Renal cortical epithelial cell (primary cell): ENCODE results near the gene CCDC121. TPM values are rescaled to one million over a fixed set of nuclear protein-coding genes. Genes with fewer than 3 reads are reported as not detected.
A peak's percentile ranks its signal among the peaks of the same experiment; 100 is the strongest.
"Not testable (repeated sequence)": the region's sequence is repeated elsewhere in the genome, so short reads cannot be mapped to it uniquely, and the experiment has no call there.

ENCODE experiments used
- DNase-seq: peaks from one replicate; pipeline ENCODE4 v3.0.0-alpha.2; 2011; ENCODE audit warnings: low read depth
- total RNA-seq: library from RNA; depleted of rRNA; stranded (reverse); fragments of >200 nt; gene quantifications from 2 replicates; pipeline ENCODE4 v1.2.3, GENCODE V29; 2014

The CCDC121 gene
- total RNA-seq, 1 donor from 2014 or later = 3.8 TPM

- no peak for DNase-seq
These were observed 8.0 kb upstream of the CCDC121 start for GRCh38 chr2:27636766-27637165.

GRCh38 chr2:27634291-27634690 is 5.5 kb upstream of the CCDC121 start:
- no peak for DNase-seq

DNA sequence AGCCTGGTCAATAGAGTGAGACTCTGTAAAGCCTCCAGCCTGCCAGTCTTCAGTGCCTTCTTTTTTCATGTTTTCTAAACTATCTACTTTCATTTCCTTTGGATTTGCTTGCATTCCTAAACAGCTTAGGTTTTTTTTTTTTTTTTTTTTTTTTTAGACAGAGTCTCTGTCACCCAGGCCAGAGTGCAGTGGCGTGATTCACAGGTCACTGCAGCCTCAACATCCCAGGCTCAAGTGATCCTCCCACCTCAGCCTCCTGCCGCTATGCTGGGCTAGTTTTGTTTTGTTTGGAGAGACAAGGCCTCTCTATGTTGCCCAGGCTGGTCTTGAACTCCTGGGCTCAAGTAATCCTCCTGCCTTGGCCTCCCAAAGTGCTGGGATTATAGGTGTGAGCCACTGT is 1.4 kb upstream of the CCDC121 start:
- DNase-seq = not testable (repeated sequence)

DNA sequence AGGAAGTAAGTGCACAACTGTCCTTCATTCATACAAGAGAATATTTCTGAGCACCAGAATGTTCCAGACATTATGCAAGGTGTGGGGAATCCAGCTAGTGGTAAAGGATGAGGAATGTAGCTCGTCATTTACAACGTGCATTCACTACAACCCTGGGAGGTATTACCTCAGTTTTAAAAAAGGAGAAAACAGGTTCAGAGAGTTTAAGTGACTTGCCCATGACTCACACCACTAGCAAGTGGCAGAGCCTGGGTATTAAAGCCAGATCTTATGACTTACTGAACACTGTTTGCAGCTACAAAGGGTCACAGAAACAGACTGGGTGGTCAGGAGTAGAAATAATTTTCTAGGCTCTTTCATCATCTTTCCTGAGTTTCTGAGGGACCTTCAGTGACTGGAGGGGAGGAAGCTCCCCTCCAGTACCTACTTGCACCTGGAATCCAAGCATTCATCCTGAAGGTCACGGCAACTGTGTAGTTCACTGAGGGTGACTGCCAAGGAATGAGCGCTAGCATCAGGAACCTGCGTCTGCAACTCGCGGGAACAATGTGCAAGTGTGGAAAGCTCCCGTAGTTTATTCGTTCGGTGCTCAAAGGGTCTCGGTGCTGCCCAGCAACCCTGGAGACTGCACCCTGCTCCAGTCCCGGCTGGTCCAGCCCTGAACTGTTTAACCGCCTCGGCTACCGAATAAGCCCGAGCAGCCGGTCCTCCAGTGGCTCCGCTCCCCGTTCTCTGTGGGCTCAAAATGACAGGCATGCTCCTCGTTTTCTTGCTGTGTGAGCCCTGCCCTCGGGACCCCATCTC is 647 bp downstream of the CCDC121 start:
- DNase-seq = peak; percentile 99

- not testable (repeated sequence) for DNase-seq
These were observed 1.9 kb downstream of the CCDC121 start for GRCh38 chr2:27626921-27627320.

DNA sequence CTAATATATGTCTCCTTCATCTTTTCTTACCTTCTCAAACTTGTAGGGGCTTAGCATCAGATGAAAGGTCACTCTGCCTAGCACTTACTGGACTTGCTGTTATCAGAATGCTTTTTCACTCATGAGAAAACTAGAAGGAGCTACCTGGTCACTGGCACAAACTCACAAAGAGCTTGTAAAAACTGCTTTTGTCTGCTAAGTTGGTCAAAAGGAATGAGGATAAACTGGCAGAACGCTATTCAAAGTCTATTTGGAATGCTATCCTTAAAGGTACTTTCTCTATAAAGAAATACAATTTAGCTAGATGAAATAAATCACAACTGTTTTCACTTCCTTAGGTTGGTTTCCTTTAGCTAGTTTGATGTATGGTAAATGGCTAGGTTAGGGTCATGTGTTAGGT is 2.5 kb downstream of the CCDC121 start:
- not testable (repeated sequence) for DNase-seq

DNA sequence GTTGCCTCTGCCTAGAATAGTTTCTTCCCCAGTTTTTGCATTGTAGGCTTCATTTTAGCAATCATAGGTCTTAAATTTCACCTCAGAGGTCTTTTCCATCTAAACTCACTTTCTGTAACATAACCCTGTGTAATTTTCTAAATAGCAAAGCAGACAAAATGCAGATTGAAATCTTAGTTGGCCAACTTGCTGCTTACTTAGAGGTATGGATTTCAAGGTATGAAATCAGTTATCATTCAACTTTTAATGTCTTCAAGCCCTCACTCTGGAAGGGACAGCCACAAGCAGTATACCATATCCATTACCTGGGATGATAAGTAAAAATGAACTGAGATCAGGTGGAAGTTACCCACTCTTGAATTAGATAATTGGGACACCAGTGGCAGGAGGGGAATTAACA is 3.9 kb downstream of the CCDC121 start:
- DNase-seq = no peak

GRCh38 chr2:27622921-27623384 is 5.9 kb downstream of the CCDC121 start:
- peak; percentile 50 for DNase-seq

GRCh38 chr2:27621524-27621923 is 7.3 kb downstream of the CCDC121 start:
- no peak for DNase-seq

DNA sequence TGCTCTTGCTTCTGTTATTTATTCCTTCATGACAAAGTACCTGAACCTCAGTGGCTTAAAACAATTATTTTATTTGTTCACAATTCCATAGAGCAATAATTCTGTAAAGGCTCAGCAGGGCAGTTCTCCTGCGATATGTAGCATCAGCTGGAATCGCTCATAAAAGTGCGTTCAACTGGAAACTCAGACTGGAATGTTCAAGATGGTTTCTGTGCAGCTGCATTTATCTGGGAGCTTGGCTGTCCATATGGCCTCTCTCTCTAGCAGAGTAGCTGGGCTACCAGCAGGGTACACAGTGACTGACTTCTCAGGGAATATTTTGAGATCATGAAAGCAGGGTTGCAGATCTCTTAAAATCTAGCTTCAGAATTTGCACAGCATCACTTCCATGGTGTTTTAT is 13.5 kb downstream of the CCDC121 start:
- DNase-seq = no peak

- DNase-seq = no peak
These were observed 14.8 kb downstream of the CCDC121 start for GRCh38 chr2:27613985-27614384.

GRCh38 chr2:27606611-27607010 is 22.2 kb downstream of the CCDC121 start:
- no peak for DNase-seq

- no peak for DNase-seq
These were observed 32.2 kb downstream of the CCDC121 start for GRCh38 chr2:27596627-27597026.

DNA sequence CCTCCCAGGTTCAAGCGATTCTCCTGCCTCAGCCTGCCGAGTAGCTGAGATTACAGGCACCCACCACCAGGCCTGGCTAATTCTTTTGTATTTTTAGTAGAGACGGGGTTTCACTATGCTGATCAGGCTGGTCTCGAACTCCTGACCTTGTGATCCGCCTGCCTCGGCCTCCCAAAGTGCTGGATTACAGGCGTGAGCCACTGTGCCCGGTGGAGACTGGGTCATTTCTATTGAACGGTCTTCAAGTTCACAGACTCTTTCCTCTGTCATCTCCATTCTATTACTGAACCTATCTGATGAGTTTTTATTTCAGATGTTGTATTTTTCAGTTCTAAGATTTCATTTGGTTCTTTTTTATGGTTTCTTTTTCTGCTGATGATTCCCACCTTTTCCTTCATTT is 33.4 kb downstream of the CCDC121 start:
- not testable (repeated sequence) for DNase-seq

GRCh38 chr2:27594020-27594703 is 34.6 kb downstream of the CCDC121 start:
- not testable (repeated sequence) for DNase-seq

DNA sequence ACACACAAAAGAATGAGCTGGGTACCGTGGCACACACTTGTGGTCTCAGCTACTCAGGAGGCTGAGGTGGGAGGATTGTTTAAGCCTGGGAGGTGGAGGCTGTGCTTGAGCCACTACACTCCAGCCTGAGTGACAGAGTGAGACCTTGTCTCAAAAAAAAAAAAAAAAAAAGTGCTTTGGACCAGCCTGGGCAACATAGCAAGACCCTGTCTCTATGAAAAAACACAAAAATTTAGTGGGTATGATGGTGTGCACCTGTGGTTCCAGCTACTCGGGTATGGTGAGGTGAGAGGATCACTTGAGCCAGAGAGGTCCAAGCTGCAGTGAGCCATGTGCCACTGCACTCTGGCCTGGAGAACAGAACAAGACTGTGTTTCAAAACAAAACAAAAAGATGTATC is 35.6 kb downstream of the CCDC121 start:
- no peak for DNase-seq

- no peak for DNase-seq
These were observed 37.1 kb downstream of the CCDC121 start for GRCh38 chr2:27591745-27592144.

- DNase-seq = no peak
These were observed 40.5 kb downstream of the CCDC121 start for GRCh38 chr2:27588308-27588707.

DNA sequence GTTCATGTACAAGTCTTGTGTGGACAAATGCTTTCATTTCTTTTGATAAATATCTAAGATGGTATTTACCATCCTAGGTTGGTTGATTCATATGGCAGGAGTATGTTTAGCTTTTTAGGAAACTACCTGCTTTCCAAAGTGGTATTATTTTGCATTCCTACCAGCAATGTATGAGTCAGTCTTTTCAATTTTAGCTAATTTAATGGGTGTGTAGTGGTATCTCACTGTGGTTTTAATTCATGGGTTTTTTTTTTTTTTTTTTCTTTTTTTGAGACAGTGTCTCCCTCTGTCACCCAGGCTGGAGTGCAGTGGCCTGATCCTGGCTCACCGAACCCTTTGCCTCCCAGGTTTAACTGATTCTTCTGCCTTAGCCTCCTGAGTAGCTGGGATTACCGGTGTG is 41.8 kb downstream of the CCDC121 start:
- no peak for DNase-seq

DNA sequence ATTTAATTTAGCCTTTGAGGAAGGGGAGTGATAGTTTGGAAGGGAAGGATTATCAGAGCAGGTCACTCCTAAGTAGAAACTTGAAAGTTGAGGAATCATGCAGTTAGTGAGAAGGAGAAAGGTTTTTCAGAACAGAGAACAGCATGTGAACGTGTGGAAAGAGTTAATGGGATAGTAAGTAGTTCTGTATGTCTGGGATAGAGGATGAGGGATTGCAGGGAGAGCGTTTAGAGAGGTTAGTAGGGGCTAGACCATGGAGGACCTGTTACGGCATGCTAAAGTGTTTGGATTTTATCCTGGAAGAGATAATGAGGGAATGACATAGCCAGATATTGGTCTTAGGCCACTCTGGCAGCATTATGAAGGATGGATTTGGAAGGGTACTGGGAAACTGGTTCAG is 44.2 kb downstream of the CCDC121 start:
- DNase-seq = no peak

GRCh38 chr2:27583390-27583915 is 45.4 kb downstream of the CCDC121 start:
- DNase-seq = peak; percentile 28

DNA sequence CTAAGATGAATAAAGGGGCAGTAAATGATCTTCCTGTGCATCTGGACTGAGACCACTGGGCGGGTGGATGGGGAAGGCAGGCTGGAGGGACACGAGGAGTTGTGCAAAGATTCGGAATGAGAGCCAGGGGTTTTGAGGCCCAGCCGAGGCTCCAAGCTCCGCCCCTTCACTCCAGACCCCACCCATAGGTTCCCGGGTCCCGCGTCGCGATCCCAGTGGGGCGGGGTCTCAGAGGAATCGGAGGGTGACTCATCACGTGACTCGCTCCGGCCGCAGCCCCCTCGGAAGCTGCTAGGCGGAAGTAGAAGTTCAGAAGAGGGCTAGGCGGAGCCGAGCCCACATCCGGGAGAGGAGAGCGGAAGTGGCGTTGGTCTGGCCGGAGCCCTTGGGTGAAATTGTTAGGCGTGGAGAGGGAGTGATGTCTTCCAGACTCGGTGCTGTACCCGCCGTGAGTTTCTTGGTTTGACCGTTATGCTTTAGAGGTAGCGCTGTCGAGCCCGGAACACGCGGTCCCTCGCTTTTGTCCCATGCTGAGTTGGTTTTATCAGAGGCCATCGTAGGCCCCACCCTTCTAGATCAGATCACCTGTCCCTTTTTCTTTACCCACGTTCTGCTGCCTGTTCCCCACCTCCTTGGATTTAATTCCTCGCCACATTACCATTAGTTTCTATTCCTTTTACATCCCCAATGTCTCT is 46.0 kb downstream of the CCDC121 start, which contains the start of gene ZNF512:
TSS of gene ZNF512 (plus strand) at position 348 of the 695 bp plus-strand sequence. CDS start at position 419, 71 bp downstream.
- DNase-seq = peak; percentile 78
